Stimulated activated naive CD4-positive, alpha-beta T cell treated with Interleukin-2 at 50 U/mL for 16 hours (primary cell): Measurements from ENCODE around the gene SPOUT1.

Source experiments
- DNase-seq: peaks from one replicate; lab custom pipeline; 2025; lab: John Stamatoyannopoulos, UW

Gene SPOUT1

DNA sequence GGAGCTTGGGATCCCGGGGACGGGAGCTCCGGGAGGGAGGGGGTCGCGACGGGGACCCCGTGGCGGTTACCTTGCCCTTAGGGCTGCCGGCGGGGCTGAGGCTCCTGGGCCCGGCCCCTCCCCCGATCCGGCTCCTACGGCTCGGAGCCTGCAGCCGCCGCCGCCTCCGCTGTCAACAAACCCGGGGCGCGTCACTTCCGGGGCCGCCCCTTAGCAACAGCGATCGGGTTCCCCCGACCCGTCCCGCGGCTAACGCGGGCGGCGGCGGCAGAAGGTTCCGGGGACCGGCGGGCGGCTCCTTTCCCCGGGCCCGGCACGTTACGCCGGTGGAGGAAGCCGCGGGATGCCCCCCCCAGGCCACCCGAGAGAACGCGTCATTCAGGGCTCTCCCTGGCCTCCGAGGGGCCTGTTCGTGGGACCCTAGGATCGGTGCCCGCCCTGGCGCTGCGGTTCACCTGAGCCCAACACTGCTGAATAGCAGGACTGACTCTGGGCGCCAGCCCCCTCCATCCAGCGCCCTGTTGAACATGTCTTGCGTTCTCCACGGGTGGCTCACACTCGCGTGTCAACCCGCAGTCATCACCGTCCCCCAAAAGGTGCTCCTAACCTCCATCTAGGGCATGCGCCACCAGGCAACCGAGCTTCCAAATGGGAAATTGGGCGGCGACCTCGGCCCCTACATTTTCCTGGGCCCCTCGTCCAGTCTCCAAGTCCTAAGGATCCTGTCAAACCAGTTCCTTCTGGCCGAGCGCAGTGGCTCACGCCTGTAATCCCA, 57.7 kb downstream of the SPOUT1 start, which contains the start of gene ZER1:
Gene ZER1 (minus strand): TSS at position 183 of the 775 bp plus-strand sequence. CDS start 16,362 bp downstream, outside the sequence.
- DNase-seq: peak; percentile 92

DNA sequence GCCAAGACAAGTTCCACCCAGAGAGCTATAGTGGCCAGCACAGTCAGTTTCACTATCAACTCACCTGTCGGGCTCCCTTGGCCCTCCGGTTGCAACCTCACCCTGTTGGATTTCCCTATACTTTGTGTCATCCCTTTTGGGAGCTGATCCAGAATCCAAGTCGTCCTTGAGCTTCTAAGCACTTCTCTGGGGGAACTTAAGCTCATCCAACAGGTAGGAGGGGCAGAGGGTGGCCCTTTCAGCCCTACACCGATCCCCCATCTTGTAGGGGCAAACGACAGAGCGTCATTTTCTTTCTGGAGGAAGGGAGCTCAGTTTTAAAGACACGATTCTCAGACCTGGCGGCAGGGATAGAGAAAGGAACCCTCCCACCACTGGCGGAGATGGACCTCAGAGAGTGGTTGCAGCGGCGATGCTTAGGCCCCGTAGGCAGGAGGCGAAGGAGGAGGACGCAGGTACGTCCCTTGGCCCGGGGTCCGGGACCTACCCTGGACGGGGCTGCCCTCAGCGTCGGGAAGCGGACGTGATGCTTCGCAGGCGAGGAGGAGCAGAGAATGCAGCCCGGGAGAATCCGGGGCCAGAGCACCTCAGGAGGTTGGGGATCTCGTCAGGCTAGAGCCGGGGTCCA, 58.4 kb downstream of the SPOUT1 start:
- no peak for DNase-seq

GRCh38 chr9:128770286-128771030, 59.1 kb downstream of the SPOUT1 start:
- DNase-seq: no peak
